ENCODE measurements around the gene SIRT3.
"Not testable (repeated sequence)": the region's sequence is repeated elsewhere in the genome, so short reads cannot be mapped to it uniquely, and the experiment has no call there.

Gene SIRT3

GRCh38 chr11:240315-240714 is 4.2 kb upstream of the SIRT3 start:
- no peak for DNase-seq (ENCODE audit: low spot score)

- DNase-seq (ENCODE audit: low spot score): not testable (repeated sequence)
Observed at GRCh38 chr11:238346-238745, 2.2 kb upstream of the SIRT3 start.

DNA sequence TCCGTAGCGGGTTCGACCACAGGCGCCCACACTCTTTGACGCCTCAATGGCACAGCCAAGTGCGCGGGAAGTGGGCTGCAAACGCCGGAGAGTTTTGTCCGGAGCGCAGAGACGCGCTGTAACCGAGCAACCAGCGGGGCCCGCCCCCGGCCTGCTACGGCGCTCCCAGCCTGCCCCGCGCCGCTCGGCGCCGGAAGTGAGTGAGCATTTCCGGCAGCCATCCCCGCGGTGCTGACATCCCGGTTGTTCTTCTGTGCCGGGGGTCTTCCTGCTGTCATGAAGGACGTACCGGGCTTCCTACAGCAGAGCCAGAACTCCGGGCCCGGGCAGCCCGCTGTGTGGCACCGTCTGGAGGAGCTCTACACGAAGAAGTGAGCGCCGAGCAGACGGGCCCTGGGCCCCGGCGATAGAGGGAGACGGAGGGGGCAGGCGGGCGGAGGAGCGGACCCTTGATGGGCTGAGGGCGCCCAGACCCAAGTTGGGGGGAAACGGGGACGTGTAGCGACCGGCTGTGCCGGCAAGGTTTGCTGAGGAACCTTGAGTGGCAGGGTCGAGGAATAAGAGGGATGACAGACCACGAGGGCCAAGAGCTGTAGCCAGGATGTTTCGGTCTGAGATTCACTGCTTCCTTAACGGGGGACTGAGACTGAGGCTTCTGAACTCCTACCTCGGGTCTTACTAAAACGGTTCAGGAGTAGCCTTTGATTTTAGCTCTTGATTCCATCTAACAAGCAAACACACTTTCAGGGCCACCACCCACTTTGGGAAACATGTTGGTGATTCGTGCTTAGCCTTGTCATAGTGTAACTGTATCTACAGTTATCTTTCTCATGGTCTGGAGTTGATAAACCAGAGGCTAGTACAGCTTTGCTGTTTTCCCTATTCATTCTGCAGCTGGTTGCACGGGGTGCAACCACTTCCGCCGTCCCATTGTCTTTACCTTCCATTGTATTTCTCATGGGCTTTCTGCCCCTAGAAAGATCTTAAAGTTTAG is 929 bp upstream of the SIRT3 start, which contains the start of gene PSMD13:
TSS of gene PSMD13 (plus strand) at position 203 of the 994 bp plus-strand sequence. CDS start at position 277, 74 bp downstream.
- DNase-seq (ENCODE audit: low spot score): peak; percentile 96

DNA sequence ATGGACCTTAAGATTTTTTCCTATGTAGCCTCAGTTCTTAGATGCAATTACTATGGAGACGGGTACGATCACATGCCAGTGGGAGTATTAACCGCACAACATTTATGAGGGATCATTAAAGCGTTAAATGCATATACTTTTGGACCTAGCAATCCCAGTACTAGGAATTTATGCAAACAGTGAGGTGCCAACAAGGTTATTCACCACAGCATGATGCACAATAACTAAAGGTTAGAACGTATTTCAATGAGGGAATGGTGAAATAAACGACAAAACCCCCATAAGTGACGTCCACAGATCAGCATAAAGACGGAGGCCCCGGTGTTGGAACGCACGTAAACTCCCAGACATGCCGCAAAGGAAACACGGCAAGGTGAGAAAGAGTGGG is 539 bp downstream of the SIRT3 start:
- no peak for DNase-seq (ENCODE audit: low spot score)

DNA sequence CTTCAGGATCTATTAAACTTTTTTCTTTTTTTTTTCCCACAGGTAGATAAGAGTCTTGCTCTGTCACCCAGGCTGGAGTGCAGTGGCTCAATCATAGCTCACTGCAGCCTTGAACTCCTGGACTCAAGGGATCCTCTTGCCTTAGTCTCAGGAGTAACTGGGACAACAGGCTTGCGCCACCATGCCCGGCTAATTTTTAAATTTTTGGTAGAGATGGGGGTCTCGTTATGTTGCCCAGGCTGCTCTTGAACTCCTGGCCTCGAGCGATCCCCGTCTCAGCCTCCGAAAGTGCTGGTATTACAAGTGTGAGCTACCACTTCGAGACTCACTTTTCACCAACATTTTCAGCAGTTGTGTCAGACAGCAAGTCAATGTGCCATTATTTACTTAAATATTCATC is 962 bp downstream of the SIRT3 start:
- DNase-seq (ENCODE audit: low spot score): no peak

GRCh38 chr11:232783-233565 is 3.2 kb downstream of the SIRT3 start:
- no peak for DNase-seq (ENCODE audit: low spot score)

- DNase-seq (ENCODE audit: low spot score): no peak
Observed at GRCh38 chr11:230431-230830, 5.7 kb downstream of the SIRT3 start.

- DNase-seq (ENCODE audit: low spot score): no peak
Observed at GRCh38 chr11:227824-228379, 8.2 kb downstream of the SIRT3 start.

DNA sequence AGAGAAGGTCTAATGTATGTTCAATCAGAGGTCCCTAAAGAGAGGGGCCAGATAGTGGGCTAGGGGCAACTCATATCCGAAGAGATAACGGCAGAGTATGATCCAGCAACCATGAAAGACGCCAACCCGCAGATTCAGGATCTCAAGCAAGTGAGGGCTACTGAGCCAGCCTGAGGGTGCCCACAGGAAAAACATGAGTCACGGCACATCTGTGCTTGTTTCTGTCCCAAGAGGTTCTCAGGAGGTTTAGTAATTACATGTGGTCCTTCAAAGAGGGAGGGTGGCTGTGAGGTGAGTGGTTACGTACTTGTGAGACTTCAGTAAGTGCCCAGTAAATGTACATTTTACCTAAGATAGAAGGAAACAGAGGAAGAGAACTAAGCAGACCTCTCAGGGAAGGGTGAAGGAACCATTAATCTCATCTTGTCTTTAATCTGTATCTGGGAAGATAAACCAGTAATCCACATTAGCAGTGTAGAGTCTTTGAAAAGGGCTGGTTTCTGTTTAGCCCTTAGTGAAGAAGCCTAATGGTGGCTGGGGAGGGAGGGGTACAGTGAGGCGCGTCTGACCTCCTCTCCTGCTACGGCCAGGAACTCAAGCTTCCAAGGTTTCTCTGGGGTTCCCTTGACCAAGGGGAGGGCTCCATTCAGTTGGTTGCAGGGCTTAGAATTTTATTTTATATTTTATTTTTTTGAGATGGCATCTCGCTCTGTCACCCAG is 10.2 kb downstream of the SIRT3 start:
- no peak for DNase-seq (ENCODE audit: low spot score)

DNA sequence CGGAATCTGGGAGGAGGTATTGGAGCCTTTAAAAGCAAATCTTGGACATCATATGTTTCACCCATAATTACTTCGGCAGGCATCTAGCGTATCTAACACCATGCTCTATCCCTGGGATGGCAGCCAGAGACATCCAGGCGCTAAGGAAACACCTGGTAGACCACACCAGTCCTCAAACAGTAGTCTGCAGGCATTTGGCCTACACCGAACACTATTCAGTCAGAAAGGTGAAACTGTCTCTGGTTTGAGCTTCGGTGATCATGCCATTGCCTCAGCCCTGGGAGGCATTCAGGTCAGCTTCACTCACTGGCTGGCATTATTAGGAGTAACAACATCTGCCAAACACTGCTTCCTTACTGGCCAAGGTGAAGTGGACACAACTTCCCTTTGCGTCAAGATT is 11.7 kb downstream of the SIRT3 start:
- no peak for DNase-seq (ENCODE audit: low spot score)

GRCh38 chr11:223884-224283 is 12.3 kb downstream of the SIRT3 start:
- DNase-seq (ENCODE audit: low spot score): no peak

- no peak for DNase-seq (ENCODE audit: low spot score)
Observed at GRCh38 chr11:223026-223789, 12.9 kb downstream of the SIRT3 start.

DNA sequence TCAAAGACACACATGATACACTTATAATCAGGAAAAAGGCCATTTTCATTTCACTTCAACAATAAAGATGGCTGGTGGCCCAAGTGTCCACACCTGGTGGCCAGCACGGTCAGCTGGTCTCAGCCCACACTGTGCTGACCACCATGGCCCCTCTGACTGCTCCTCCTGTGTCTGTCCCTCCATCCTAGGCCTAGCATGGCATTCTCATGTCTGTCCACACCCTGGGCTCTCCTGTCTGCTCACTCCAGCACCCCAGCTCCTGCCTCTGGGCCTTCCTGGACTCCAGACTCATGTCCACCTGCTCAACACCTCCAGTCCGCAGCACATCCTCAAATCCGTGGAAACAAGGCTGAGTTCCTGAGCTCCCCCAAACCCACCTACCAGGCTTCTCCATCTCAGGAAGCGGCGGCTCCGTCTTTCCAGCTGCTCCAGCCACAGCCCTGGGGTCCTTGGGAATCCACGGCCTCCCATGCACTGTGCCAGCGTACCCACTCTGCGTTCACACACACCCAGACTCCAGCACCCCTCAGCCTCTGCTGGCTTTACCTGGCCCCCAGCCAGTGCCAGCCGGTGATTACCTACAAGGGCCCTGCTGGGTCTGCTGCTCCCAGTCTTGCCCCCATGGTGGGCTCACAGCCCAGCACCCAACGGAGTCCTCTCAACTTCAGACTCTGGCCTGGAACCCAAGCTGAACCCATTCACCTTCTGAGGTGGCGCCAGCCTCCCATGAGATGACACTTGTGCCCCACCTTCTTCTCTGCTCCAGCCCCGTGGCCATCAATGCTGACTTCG is 13.9 kb downstream of the SIRT3 start:
- DNase-seq (ENCODE audit: low spot score): no peak

DNA sequence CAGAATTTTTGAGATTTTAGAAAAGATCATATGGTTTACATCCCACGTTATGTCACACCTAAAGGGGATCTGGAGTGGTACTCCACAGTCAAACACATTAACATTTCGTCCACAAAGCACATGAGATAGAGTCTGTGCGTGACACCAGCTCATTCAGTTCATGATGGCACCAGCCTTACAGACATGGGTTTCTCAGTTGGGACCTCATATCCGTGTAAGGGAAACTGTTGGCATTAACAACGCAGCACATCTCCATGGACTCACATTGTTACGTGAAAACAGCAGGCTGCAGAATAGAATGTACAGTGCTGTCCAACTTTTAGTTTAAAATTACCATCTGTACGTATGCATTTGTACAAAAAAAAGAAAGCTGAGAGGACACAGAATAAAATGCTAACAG is 14.6 kb downstream of the SIRT3 start:
- DNase-seq (ENCODE audit: low spot score): no peak

- not testable (repeated sequence) for DNase-seq (ENCODE audit: low spot score)
Observed at GRCh38 chr11:220641-221215, 15.4 kb downstream of the SIRT3 start.

DNA sequence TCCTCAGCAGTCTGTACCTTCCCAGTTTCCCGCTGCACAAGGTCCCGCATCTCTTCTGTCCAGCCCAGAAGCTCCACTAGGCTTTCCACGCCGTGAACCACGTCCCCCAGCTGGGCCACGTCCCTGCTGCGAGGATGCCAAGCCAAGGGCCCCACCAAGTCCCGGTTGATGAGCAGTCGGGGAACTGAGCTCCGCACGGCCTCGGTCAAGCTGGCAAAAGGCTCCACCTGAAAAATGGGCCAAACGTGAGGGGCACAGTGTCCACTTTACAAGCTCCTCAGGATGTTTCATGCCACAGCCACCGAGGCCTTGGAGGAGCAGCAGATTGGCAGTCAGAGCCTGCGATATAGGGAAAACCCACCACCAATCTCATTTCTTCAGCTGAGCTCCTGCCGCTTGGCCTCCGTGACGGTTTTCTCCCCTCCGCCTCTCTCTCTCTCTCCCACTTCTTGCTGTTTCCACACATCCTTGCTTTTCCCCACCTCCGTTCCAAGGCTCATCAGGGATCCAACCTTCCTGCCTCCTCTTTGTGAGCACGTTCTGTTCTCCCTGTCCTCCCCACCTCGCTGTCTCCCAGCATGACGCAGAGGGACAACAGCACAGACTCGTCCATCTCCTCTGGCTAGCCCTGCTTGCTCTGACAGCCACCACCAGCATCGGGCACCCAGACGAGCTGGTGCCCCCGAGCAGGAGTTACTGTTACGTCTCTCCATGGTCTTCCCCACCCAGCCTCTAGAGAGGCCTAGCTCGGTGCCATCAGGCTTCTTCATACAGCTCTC is 17.1 kb downstream of the SIRT3 start:
- DNase-seq (ENCODE audit: low spot score): no peak

DNA sequence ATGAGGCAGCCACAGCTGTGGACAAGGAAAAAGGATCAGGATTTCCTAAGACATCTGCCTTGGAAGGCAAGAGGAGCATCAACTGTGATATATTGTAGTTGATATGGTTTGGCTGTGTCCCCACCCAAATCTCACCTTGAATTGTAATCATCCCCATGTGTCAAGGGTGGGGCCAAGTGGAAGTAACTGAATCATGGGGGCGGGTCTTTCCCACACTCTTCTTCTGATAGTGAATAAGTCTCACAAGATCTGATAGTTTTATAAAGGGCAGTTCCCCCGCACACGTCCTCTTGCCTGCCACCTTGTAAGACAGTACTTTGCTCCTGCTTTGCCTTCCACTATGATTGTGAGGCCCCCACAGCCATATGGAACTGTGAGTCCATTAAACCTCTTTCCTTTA is 18.4 kb downstream of the SIRT3 start:
- DNase-seq (ENCODE audit: low spot score): no peak

GRCh38 chr11:216081-216974 is 19.8 kb downstream of the SIRT3 start:
- no peak for DNase-seq (ENCODE audit: low spot score)
